ENCODE results near the gene LZIC. TPM values are rescaled to one million over a fixed set of nuclear protein-coding genes. Genes with fewer than 3 reads are reported as not detected.

Gene LZIC
- polyA plus RNA-seq, 2 of the 4 experiments (the other 2 are of a cell fraction) = 24.5 to 29.0 TPM

GRCh38 chr1:9927259-9927658 is 15.9 kb downstream of the LZIC start (continued):
- TF ChIP-seq RNF2 (IDR thresholded peaks at IDR 0.05; ENCODE audit: borderline replicate concordance, low read depth) (no peak), TP53 (CRISPR knock-in tag; IDR thresholded peaks at IDR 0.05) (no peak), MAFK (IDR thresholded peaks at IDR 0.05; ENCODE audit: partially characterized antibody) (no peak), ATOH8 (CRISPR knock-in tag; IDR thresholded peaks at IDR 0.05; ENCODE audit: low read depth) (no peak)

- no peak overlapping the region for H3K27ac ChIP-seq
- H3K4me2 ChIP-seq = no peak overlapping the region
- no peak for TF ChIP-seq ATOH8 (CRISPR knock-in tag; IDR thresholded peaks at IDR 0.05; ENCODE audit: low read depth)
- TF ChIP-seq MAX (IDR thresholded peaks at IDR 0.05) = no peak
- no peak for TF ChIP-seq CBX8 (IDR thresholded peaks at IDR 0.05)
- TF ChIP-seq RFX5 (IDR thresholded peaks at IDR 0.05) = no peak
- no peak for TF ChIP-seq FOSB (CRISPR knock-in tag; IDR thresholded peaks at IDR 0.05)
- TF ChIP-seq RCOR1 (IDR thresholded peaks at IDR 0.05; ENCODE audit: low read depth, low read length) = no peak
- TF ChIP-seq REST (IDR thresholded peaks at IDR 0.05) = no peak
- TF ChIP-seq HMGXB4 (CRISPR knock-in tag; IDR thresholded peaks at IDR 0.05; ENCODE audit: borderline replicate concordance) = no peak
- TF ChIP-seq BCL3 (IDR thresholded peaks at IDR 0.05) = no peak
- no peak for TF ChIP-seq NFE2L2 (conservative IDR thresholded peaks at IDR 0.05; ENCODE audit: low read length)
- no peak for TF ChIP-seq NPAS2 (CRISPR knock-in tag; IDR thresholded peaks at IDR 0.05; ENCODE audit: borderline replicate concordance)
- no peak for TF ChIP-seq BHLHE40 (IDR thresholded peaks at IDR 0.05; ENCODE audit: low read depth, low read length)
- TF ChIP-seq EHMT2 (IDR thresholded peaks at IDR 0.05; ENCODE audit: low read depth) = no peak
- TF ChIP-seq SREBF2 (IDR thresholded peaks at IDR 0.05) = no peak
- TF ChIP-seq CTCF (IDR thresholded peaks at IDR 0.05) = no peak
- no peak for TF ChIP-seq TFCP2L1 (CRISPR knock-in tag; IDR thresholded peaks at IDR 0.05)
- TF ChIP-seq HOXB5 (CRISPR knock-in tag; IDR thresholded peaks at IDR 0.05) = no peak
- TF ChIP-seq CEBPB (IDR thresholded peaks at IDR 0.05) = no peak
- 79% methylated on average over 5 of the region's 5 CpGs for WGBS (ENCODE audit: missing lambda C conversion rate)
- DNase-seq (ENCODE audit: low read depth in 1 of 2, low spot score in 1 of 2) (no peak), FAIRE-seq (no peak), ATAC-seq (no peak)
- ChIA-PET CTCF (interaction anchor here (0.8 kb wide), 1 partner anchor 112 kb away, joined by 4 read pairs; no protein-coding TSS in a partner anchor), POLR2A (no interaction called here)
- H3K9me3 ChIP-seq = no peaks in the 10 kb centered on the region
- no peak overlapping the region for H3K4me3 ChIP-seq
- H3K4me1 ChIP-seq = no peaks in the 10 kb centered on the region
Observed at GRCh38 chr1:9922342-9922741, 20.8 kb downstream of the LZIC start.

Measured in A549 (cell line).